Nucleus accumbens (tissue), 56 donors: ENCODE measurements around the gene CACNA1D.

Source experiments
- DNase-seq, 56 donors: peaks; one replicate each; lab custom pipeline; 2025; lab: John Stamatoyannopoulos, UW

The CACNA1D gene

DNA sequence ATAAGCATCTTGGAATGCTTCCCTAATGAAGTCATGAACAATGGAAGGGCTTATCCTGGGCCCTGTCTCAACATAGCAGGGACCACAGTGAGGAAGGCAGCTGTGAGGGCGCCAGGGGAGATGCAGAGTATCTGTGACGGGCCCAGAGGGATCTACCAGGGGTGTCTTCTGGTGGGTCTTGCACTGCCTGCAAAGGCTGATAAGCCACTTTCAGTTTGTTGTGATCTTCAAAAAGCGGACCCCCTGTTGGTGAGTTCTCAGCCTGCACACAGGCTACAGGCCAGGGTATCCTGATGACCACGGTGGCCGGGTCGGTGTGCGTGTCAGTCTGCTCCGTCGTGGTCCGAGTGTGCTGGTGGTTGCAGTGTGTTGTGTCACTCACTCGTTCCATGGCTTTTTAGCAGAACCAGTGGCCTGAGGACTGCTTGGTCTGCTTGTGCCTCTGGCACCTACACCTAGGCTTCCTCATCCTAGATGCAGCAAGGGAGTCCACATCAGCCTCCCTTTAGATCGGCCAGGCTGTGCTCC, 305.0 kb downstream of the CACNA1D start:
- no peak for DNase-seq

- DNase-seq: no peak
Observed at GRCh38 chr3:53800041-53800906, 305.9 kb downstream of the CACNA1D start.

DNA sequence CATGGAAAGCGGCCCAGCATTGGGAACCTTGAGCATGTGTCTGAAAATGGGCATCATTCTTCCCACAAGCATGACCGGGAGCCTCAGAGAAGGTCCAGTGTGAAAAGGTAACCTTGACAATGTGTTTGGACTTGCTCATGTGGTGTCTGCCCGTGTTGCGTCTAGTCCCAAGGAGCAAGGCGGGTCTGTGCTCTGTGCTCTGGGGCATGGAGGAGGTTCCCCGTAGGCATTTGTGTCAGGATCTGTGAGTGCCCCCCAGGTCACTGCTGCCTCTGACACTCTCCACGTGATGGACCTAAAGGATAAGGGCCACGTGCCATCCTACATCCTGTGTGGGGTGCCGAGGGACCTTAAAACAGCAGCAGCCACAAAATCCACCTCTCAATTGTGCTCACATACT, 306.9 kb downstream of the CACNA1D start:
- no peak for DNase-seq

DNA sequence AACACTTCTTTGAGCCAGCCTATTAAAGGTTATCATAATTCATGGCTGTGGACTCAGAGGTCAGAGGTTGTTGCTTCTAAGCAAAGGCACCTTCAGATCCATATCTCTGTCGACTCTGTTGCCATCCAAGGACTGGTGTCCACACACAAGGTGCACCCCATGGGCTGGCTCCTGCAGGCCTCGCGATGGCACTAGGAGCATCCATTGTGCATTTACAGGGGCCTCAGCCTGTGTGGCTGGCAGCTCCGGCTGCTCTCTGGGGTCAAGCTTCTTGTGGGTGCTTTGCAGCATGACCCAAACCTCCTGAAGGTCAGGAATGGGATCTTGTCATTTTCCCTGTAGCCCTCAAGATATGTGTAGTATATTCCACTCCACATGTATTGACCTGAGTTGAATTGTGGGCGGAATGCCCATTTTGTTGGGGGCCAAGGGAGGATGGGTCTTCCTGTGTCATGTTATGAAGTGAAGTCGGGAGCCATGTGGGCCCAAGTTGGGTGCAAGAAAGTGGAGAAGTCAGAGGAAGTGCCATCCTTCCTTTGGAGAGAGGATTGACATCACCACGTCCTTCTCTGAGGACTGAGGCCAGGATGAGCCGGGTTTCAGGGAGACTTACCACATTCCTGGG, 308.0 kb downstream of the CACNA1D start:
- no peak for DNase-seq

DNA sequence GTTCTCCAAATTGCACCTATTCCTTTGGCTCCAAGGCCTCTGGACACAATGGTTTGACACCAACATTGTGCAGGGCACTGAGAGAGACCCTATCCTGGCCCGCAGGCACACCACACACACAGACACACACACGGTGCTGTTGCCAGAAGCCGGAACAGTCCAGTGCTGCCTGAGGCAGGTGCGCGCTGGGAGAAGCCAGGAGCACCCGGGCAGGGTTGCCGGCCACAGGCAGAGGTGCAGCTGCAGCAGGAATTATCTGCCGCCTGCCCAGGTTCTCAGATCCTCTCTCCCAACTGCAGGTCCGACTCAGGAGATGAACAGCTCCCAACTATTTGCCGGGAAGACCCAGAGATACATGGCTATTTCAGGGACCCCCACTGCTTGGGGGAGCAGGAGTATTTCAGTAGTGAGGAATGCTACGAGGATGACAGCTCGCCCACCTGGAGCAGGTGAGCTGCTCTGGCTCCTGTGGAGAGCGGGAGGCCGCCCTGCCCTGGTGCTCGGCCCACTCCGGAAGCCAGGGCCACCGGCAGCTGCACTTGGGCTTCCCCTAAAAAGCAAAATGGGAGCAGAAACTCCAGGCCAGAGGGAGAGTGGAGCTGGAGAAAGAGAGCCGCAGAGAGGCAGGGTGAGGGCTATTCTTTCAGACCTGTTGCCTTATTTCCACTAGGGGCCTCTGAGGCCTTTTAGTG, 308.9 kb downstream of the CACNA1D start:
- DNase-seq: no peak

DNA sequence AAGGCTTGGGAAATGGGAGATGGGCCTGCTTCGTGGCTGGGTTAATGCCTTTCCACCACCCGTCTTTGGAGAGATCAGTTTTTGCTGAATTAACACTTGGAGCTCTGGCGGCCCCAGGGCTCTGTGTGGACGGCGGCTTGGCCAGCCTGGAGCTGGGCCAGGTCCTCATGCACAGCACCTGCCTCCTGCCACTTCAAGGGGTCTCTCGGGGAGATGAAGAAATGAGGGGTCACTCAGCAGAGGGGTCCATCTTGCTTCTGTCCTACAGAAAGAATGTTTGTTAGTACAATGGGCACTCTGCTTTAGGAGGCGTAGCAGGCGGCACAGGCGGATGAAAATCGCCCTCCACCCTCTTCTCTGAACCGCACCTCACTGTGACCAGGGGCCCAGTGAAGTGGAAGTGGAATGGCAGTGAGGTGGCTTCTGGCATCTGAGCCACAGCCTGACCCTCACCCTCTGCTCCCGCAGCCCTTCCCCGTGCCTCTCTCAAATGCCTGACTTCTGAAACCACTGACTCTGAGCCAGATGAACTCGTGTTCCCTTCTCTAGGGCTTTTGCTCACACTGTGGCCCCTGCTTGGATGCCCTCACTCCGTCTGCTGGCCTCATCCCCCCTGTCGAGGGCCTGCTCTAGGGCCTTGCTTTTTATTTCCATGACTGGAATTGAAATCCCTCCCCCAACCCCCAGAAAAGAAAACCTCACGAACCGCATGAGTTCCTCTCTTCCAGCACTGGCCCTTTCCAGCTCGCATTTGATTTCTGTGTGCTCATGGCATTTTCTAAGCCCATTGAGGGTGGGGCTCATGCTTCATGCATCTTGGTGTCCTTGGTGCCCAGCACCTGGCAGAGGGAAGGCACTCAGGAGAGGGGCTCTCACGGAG, 309.6 kb downstream of the CACNA1D start:
- no peak for DNase-seq

DNA sequence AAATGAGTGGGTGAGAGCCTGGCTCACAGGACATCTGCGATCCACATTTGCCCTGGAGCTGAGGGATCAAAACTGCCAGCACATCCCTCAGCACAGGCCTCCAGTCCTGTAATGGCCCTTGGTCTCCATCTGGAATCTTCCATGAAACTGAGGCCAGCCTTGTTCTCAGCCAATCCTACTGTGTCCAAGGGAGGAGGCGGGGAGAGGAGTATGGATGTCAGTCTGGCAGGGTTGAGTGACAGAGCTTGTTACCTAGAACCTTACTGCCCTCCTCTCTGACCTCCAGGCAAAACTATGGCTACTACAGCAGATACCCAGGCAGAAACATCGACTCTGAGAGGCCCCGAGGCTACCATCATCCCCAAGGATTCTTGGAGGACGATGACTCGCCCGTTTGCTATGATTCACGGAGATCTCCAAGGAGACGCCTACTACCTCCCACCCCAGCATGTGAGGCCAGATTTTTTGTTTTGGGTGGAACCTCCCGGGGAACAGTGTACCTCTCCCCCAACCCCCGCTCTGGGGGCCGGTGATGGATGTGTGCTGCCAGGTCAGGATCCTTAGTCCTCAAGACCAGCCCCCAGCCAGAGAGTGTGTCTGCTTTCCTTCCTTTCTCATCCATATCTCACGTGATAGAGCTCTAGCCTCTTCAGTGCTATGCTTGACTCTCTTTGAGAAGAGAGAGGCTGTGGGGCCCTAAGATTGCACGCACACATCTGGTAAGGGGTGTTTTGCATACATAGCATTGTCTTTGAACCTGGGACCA, 310.5 kb downstream of the CACNA1D start:
- DNase-seq: peak in 18 of 56 donors; percentile 8 to 60 (median 28)

DNA sequence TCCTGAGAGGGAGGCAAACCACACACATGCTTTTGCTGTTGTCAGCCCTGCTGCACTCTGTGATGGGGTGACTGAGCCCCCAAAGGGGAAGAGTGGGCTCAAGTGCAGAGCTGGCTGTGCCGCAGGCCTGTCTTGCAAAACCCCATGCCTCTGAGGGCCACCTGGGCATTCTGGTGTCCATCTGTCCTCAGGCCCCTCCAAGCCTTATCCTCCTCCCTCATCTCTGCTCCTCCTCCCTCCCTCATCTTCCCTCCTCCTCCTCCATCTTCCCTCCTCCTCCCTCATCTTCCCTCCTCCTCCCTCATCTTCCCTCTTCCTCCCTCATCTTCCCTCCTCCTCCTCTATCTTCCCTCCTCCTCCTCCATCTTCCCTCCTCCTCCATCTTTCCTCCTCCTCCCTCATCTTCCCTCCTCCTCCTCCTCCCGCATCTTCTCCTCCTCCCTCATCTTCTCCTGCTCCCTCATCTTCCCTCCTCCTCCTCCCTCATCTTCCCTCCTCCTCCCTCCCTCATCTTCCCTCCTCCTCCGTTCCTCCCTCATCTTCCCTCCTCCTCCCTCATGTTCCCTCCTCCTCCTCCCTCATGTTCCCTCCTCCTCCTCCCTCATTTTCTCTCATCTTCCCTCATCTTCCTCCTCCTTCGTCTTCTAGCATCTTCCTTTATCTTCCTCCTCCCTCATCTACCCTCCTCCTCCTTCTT, 311.2 kb downstream of the CACNA1D start:
- no peak for DNase-seq

GRCh38 chr3:53806182-53807116, 312.0 kb downstream of the CACNA1D start:
- DNase-seq: no peak

- DNase-seq: no peak
Observed at GRCh38 chr3:53807117-53807810, 312.9 kb downstream of the CACNA1D start.

DNA sequence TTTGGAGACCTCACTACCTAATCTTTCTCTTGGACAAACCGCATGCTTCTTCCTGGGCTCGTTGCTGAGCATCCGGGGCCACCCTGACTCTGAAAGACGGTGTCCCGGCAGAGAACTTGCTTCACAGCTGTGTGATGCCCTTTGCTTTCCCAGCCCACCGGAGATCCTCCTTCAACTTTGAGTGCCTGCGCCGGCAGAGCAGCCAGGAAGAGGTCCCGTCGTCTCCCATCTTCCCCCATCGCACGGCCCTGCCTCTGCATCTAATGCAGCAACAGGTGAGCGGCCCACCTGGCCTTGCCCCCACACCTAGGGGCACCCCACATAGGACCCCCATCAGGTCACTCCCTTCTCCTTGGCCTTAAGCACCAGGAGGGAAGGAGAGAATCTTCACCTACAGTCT, 314.1 kb downstream of the CACNA1D start:
- no peak for DNase-seq

DNA sequence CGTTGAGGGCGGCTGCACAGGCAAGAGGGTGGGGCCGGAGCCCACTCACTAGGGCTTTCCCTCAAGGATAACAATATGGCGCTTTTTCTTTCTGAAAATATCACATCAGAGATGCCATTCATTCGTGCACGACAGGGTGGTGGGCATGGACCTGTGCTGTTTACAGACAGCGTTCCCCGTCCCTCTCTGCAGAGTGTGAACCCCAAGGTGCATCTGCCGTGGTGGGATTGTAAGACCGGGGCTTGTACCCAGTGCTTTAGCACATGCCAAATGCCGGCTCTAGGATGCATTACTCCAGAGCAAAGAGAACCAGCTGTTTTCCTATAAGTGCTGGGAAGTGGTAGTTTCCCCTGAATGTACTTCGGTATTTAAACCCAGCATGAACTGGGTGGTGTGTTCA, 314.9 kb downstream of the CACNA1D start:
- DNase-seq: no peak

DNA sequence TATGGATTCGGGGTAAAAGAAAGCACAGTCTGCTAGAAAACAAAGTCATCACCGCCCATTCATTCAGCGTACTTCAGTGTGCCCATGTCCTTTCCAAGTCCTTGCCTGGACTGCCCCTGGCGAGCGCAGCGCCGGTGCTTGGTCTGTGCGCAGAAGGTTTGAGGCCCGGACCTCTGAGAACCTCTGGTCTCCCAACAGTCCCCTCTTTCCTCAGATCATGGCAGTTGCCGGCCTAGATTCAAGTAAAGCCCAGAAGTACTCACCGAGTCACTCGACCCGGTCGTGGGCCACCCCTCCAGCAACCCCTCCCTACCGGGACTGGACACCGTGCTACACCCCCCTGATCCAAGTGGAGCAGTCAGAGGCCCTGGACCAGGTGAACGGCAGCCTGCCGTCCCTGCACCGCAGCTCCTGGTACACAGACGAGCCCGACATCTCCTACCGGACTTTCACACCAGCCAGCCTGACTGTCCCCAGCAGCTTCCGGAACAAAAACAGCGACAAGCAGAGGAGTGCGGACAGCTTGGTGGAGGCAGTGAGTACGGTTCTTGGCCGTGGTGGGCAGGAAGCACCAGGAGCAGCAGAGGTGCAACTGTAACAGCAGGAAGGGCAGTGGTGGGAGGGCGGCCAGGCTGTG, 315.5 kb downstream of the CACNA1D start:
- no peak for DNase-seq

GRCh38 chr3:53811143-53811927, 316.9 kb downstream of the CACNA1D start:
- DNase-seq: no peak

DNA sequence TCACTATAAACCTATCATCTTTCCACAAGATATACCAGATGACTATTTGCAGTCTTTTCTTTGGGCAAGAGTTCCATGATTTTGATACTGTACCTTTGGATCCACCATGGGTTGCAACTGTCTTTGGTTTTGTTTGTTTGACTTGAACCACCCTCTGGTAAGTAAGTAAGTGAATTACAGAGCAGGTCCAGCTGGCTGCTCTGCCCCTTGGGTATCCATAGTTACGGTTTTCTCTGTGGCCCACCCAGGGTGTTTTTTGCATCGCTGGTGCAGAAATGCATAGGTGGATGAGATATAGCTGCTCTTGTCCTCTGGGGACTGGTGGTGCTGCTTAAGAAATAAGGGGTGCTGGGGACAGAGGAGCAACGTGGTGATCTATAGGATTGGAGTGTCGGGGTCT, 318.0 kb downstream of the CACNA1D start:
- DNase-seq: no peak

DNA sequence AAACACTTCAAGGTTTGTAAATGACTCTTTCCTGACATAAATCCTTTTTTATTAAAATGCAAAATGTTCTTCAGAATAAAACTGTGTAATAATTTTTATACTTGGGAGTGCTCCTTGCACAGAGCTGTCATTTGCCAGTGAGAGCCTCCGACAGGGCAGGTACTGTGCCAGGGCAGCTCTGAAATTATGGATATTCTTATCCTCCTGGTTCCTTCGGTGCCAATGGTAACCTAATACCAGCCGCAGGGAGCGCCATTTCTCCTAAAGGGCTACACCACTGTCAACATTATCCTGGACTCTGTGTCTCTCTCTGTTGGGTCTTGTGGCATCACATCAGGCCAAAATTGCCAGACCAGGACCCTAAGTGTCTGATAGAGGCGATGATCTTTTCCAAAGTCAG, 318.8 kb downstream of the CACNA1D start:
- DNase-seq: no peak
